Kasumi-1 (cell line): Measurements from ENCODE around the gene SREBF1.
A peak's percentile ranks its signal among the peaks of the same experiment; 100 is the strongest.

Experiments used
- DNase-seq, 2 experiments: peaks; one replicate each; lab custom pipeline; 2025; lab: John Stamatoyannopoulos, UW

SREBF1 gene

GRCh38 chr17:17859909-17860765, 23.4 kb upstream of the SREBF1 start:
- DNase-seq, result peak; percentile 14 to 20

GRCh38 chr17:17857496-17857895, 20.7 kb upstream of the SREBF1 start:
- no peak for DNase-seq

GRCh38 chr17:17856386-17856785, 19.6 kb upstream of the SREBF1 start:
- no peak for DNase-seq

GRCh38 chr17:17855976-17856375, 19.2 kb upstream of the SREBF1 start:
- no peak for DNase-seq

- no peak for DNase-seq
These were observed 17.1 kb upstream of the SREBF1 start for GRCh38 chr17:17853811-17854447.

GRCh38 chr17:17852930-17853329, 16.1 kb upstream of the SREBF1 start:
- DNase-seq, result no peak

- no peak for DNase-seq
These were observed 14.6 kb upstream of the SREBF1 start for GRCh38 chr17:17851103-17852002.

GRCh38 chr17:17849845-17850373, 13.1 kb upstream of the SREBF1 start:
- peak; percentile 22 to 31 for DNase-seq

GRCh38 chr17:17849147-17849820, 12.5 kb upstream of the SREBF1 start:
- peak in 1 of 2 experiments; percentile 11 for DNase-seq

GRCh38 chr17:17848311-17849082, 11.7 kb upstream of the SREBF1 start:
- DNase-seq, result no peak

GRCh38 chr17:17847726-17848125, 10.9 kb upstream of the SREBF1 start:
- no peak for DNase-seq

GRCh38 chr17:17847118-17847689, 10.4 kb upstream of the SREBF1 start:
- DNase-seq, result no peak

- DNase-seq, result no peak
These were observed 9.9 kb upstream of the SREBF1 start for GRCh38 chr17:17846645-17847044.

- no peak for DNase-seq
These were observed 9.2 kb upstream of the SREBF1 start for GRCh38 chr17:17846003-17846402.

GRCh38 chr17:17845046-17845775, 8.4 kb upstream of the SREBF1 start:
- no peak for DNase-seq

- DNase-seq, result no peak
These were observed 7.7 kb upstream of the SREBF1 start for GRCh38 chr17:17844500-17844899.

GRCh38 chr17:17844079-17844478, 7.3 kb upstream of the SREBF1 start:
- DNase-seq, result no peak

- DNase-seq, result no peak
These were observed 6.3 kb upstream of the SREBF1 start for GRCh38 chr17:17843096-17843495.

- no peak for DNase-seq
These were observed 5.5 kb upstream of the SREBF1 start for GRCh38 chr17:17842111-17842876.
